Peyer's patch (tissue), 4 donors: Measurements from ENCODE around the gene PLEKHM2. TPM values are rescaled to one million over a fixed set of nuclear protein-coding genes. Genes with fewer than 3 reads are reported as not detected.

Experiments used
- DNase-seq, 3 donors: peaks; one replicate each; pipeline ENCODE4 v3.0.0-alpha.2; 2017 to 2019
- H3K27ac ChIP-seq, 4 donors: fragments of 200-600 bp; sonication (generic); one replicate each; pipeline ENCODE4 v1.5.1; 2016 to 2019
- H3K27me3 ChIP-seq, 2 donors: fragments of 200-600 bp; sonication (generic); one replicate each; pipeline ENCODE4 v1.5.1; 2019
- H3K36me3 ChIP-seq, 3 donors: fragments of 200-600 bp; sonication (generic); one replicate each; pipeline ENCODE4 v1.5.1; 2016 to 2019
- H3K4me1 ChIP-seq, 4 donors: fragments of 200-600 bp; sonication (generic); one replicate each; pipeline ENCODE4 v1.5.1; 2016 to 2019
- H3K4me3 ChIP-seq, 4 donors: fragments of 200-600 bp; sonication (generic); 1 replicate in 3 of 4; 2 replicates in 1 of 4; pipeline ENCODE4 v1.5.1; 2016 to 2019; ENCODE audit warnings: mild to moderate bottlenecking in 1 of 4
- H3K9me3 ChIP-seq, 4 donors: fragments of 200-600 bp; sonication (generic); one replicate each; pipeline ENCODE4 v1.5.1; 2016 to 2019; ENCODE audit warnings: mild to moderate bottlenecking in 1 of 4
- CTCF ChIP-seq, 6 experiments: fragments of 450-650 bp in 4 of 6; fragments of 200-600 bp in 2 of 6; sonication (generic) in 1 of 6; IDR thresholded peaks; one replicate each; pipeline ENCODE4 v1.5.1; 2017 to 2019; ENCODE audit warnings: antibody characterized with exemption in 6 of 6, mild to moderate bottlenecking in 3 of 6, moderate library complexity in 1 of 6
- POLR2A ChIP-seq, 2 donors: fragments of 450-650 bp; IDR thresholded peaks; one replicate each; pipeline ENCODE4 v1.5.1; 2017; ENCODE audit warnings: antibody characterized with exemption in 2 of 2, mild to moderate bottlenecking in 2 of 2, moderate library complexity in 2 of 2
- total RNA-seq, 4 donors: library from RNA; depleted of rRNA; stranded (reverse); fragments of >200 nt; gene quantifications; one replicate each; pipeline ENCODE4 v1.1.0, GENCODE V29; 2016

Gene PLEKHM2
- total RNA-seq, 4 donors from 2014 or later: 20.0 to 63.5 (median 37.7) TPM

GRCh38 chr1:15714406-15715136 is 30.5 kb downstream of the PLEKHM2 start:
- peak overlapping the region in 1 of 4 donors; percentile 16 for H3K27ac ChIP-seq
- TF ChIP-seq POLR2A (IDR thresholded peaks at IDR 0.05): no peak
- TF ChIP-seq CTCF (IDR thresholded peaks at IDR 0.05): no peak
- H3K9me3 ChIP-seq: no peaks in the 10 kb centered on the region
- H3K36me3 ChIP-seq: peaks cover 0 to 34% (median 0%) of the 10 kb centered on the region in 3 donors
- no peak for DNase-seq
- H3K27me3 ChIP-seq: no peaks in the 10 kb centered on the region
- peaks cover 0 to 10% (median 0%) of the 10 kb centered on the region in 4 donors for H3K4me1 ChIP-seq
- H3K4me3 ChIP-seq: no peak overlapping the region

- no peak for DNase-seq
- Histone ChIP-seq H3K4me1 (peaks cover 0 to 10% (median 0%) of the 10 kb centered on the region in 4 donors), H3K27me3 (no peaks in the 10 kb centered on the region), H3K4me3 (no peak overlapping the region), H3K36me3 (peaks cover 0 to 63% (median 0%) of the 10 kb centered on the region in 3 donors), H3K27ac (peak overlapping the region in 1 of 4 donors; percentile 16), H3K9me3 (no peaks in the 10 kb centered on the region)
- TF ChIP-seq POLR2A (IDR thresholded peaks at IDR 0.05) (no peak), CTCF (IDR thresholded peaks at IDR 0.05) (no peak)
Measured at GRCh38 chr1:15717418-15718125, 33.5 kb downstream of the PLEKHM2 start.

- Histone ChIP-seq H3K4me1 (peaks cover 0 to 10% (median 0%) of the 10 kb centered on the region in 4 donors), H3K27me3 (no peaks in the 10 kb centered on the region), H3K36me3 (peaks cover 0 to 70% (median 0%) of the 10 kb centered on the region in 3 donors), H3K9me3 (no peaks in the 10 kb centered on the region), H3K4me3 (no peak overlapping the region), H3K27ac (peak overlapping the region in 1 of 4 donors; percentile 16)
- no peak for DNase-seq
- no peak for TF ChIP-seq CTCF (IDR thresholded peaks at IDR 0.05)
- TF ChIP-seq POLR2A (IDR thresholded peaks at IDR 0.05): no peak
Measured at GRCh38 chr1:15718199-15718601, 34.1 kb downstream of the PLEKHM2 start.

- Histone ChIP-seq H3K36me3 (peaks cover 0 to 75% (median 0%) of the 10 kb centered on the region in 3 donors), H3K4me1 (peaks cover 0 to 4% (median 0%) of the 10 kb centered on the region in 4 donors), H3K4me3 (no peak overlapping the region), H3K27ac (no peak overlapping the region), H3K9me3 (no peaks in the 10 kb centered on the region), H3K27me3 (no peaks in the 10 kb centered on the region)
- TF ChIP-seq CTCF (IDR thresholded peaks at IDR 0.05) (no peak), POLR2A (IDR thresholded peaks at IDR 0.05) (no peak)
- no peak for DNase-seq
Measured at GRCh38 chr1:15719381-15720120, 35.4 kb downstream of the PLEKHM2 start.

- H3K4me3 ChIP-seq: no peak overlapping the region
- H3K27ac ChIP-seq: no peak overlapping the region
- peaks cover 0 to 88% (median 0%) of the 10 kb centered on the region in 3 donors for H3K36me3 ChIP-seq
- no peaks in the 10 kb centered on the region for H3K9me3 ChIP-seq
- DNase-seq: no peak
- no peaks in the 10 kb centered on the region for H3K4me1 ChIP-seq
- TF ChIP-seq CTCF (IDR thresholded peaks at IDR 0.05): no peak
- H3K27me3 ChIP-seq: no peaks in the 10 kb centered on the region
Measured at GRCh38 chr1:15720861-15721260, 36.7 kb downstream of the PLEKHM2 start.
